Measurements from ENCODE around the gene CTDNEP1.

GRCh38 chr17:7292194-7292593 lies 40.7 kb upstream of the CTDNEP1 start:
- TF ChIP-seq POLR2A (IDR thresholded peaks at IDR 0.05) (no peak), CTCF (IDR thresholded peaks at IDR 0.05 in 8 of 11, conservative IDR thresholded peaks at IDR 0.05 in 3 of 11) (no peak), POLR2AphosphoS5 (IDR thresholded peaks at IDR 0.05) (no peak)

Measured in spleen (tissue), 7 donors.